Astrocyte (in vitro differentiated cells and primary cell): ENCODE data around the gene TSHZ1.

Source experiments
- CTCF ChIP-seq: IDR thresholded peaks from 2 replicates; pipeline ENCODE4 v1.5.1; 2011; ENCODE audit warnings: low read depth, mild to moderate bottlenecking, inconsistent platforms, low read length, moderate library complexity; ENCODE audit not compliant: insufficient read depth
- EZH2 ChIP-seq: IDR thresholded peaks from 2 replicates; pipeline ENCODE4 v1.6.1; 2012; ENCODE audit warnings: mild to moderate bottlenecking, low read length, inconsistent platforms; ENCODE audit not compliant: insufficient read depth

- no peak for TF ChIP-seq CTCF
- TF ChIP-seq EZH2 = no peak
Measured at GRCh38 chr18:75201282-75202270, 9.0 kb upstream of the TSHZ1 start.
